ENCODE data around the gene CPN1. TPM values are rescaled to one million over a fixed set of nuclear protein-coding genes. Genes with fewer than 3 reads are reported as not detected.

The CPN1 gene
- total RNA-seq, 2 donors from 2014 or later = not detected

DNA sequence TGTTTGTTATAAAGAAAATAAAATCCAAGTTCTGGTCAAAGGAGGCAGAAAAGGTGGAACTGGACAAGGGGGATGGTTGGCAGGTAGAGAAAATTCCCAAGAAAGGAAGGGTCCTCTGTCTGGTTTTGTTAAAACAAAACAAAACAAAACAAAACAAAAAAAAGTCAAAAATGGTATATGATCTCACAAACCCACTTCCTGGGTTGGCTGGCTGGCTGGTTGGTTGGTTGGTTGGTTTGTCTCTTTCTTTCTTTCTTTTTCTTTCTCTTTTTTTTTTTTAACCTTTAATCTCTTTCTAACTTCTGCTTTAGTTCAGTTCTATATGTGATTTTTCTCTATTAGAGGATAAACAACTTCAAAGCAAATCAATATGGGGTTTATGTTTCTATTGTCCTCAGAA is 41.1 kb upstream of the CPN1 start:
- no peak overlapping the region for H3K27ac ChIP-seq
- H3K9ac ChIP-seq (ENCODE audit: low read depth in 2 of 2, low read length in 2 of 2) = no peak overlapping the region
- H3K27me3 ChIP-seq = no peaks in the 10 kb centered on the region
- H3K4me1 ChIP-seq = no peaks in the 10 kb centered on the region
- H3K9me3 ChIP-seq = no peaks in the 10 kb centered on the region
- DNase-seq = no peak
- intact Hi-C loops (cut with DNase I) = no loop called here
- H3K36me3 ChIP-seq = no peaks in the 10 kb centered on the region
- TF ChIP-seq CTCF (IDR thresholded peaks at IDR 0.05) = no peak
- no peak overlapping the region for H3K4me3 ChIP-seq

GRCh38 chr10:100120550-100120949 is 38.9 kb upstream of the CPN1 start:
- intact Hi-C loops (cut with DNase I) = no loop called here
- H3K36me3 ChIP-seq = no peaks in the 10 kb centered on the region
- no peaks in the 10 kb centered on the region for H3K27me3 ChIP-seq
- no peak overlapping the region for H3K4me3 ChIP-seq
- TF ChIP-seq CTCF (IDR thresholded peaks at IDR 0.05) = no peak
- no peak overlapping the region for H3K9ac ChIP-seq (ENCODE audit: low read depth in 2 of 2, low read length in 2 of 2)
- H3K9me3 ChIP-seq = no peaks in the 10 kb centered on the region
- H3K27ac ChIP-seq = no peak overlapping the region
- no peak for DNase-seq
- H3K4me1 ChIP-seq = no peaks in the 10 kb centered on the region

DNA sequence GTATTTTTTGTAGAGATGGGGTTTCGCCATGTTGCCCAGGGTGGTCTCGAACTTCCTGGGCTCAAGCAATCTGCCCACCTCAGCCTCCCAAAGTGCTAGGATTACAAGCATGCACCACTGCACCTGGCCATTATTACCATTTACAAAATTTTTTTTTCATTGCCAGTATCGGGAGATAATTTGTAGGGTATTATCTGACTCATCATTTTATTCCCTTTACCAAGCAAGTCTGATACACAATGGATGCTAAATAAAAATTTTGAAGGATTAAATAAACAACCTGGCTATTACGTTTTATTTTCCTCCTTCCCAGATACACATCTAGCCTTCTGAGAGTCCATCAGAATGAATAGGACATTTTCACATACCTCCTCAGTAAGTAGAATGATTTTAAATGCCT is 38.1 kb upstream of the CPN1 start:
- no peak for TF ChIP-seq CTCF (IDR thresholded peaks at IDR 0.05)
- no peaks in the 10 kb centered on the region for H3K9me3 ChIP-seq
- H3K9ac ChIP-seq (ENCODE audit: low read depth in 2 of 2, low read length in 2 of 2) = no peak overlapping the region
- H3K27ac ChIP-seq = no peak overlapping the region
- no peaks in the 10 kb centered on the region for H3K27me3 ChIP-seq
- H3K4me1 ChIP-seq = no peaks in the 10 kb centered on the region
- DNase-seq = no peak
- no peak overlapping the region for H3K4me3 ChIP-seq
- intact Hi-C loops (cut with DNase I) = no loop called here
- H3K36me3 ChIP-seq = no peaks in the 10 kb centered on the region

- Histone ChIP-seq H3K36me3 (no peaks in the 10 kb centered on the region), H3K4me3 (no peak overlapping the region), H3K27me3 (no peaks in the 10 kb centered on the region), H3K4me1 (no peaks in the 10 kb centered on the region), H3K9me3 (no peaks in the 10 kb centered on the region), H3K27ac (no peak overlapping the region), H3K9ac (ENCODE audit: low read depth in 2 of 2, low read length in 2 of 2) (no peak overlapping the region)
- intact Hi-C loops (cut with DNase I) = no loop called here
- TF ChIP-seq CTCF (IDR thresholded peaks at IDR 0.05) = no peak
- DNase-seq = no peak
Observed at GRCh38 chr10:100114976-100115770, 33.5 kb upstream of the CPN1 start.

DNA sequence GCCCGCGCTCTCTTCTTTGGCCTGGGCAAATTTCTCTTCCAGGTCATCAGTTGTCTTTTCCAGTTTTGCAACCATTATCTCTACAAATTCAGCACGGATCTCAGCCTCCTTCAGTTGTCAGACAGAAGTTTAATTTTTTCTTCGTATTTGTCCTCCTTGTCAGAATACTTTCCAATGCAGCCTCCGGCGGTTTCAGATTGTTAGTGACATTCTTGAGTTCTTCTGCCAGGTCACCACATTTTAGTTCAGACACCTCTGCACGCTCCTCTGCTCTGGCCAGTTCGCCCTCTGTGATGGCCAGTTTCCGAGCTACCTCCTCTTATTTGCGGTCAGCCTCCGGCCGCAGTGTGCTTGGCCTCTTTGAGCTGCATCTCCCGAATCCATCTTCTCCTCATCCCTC is 32.8 kb upstream of the CPN1 start:
- no peaks in the 10 kb centered on the region for H3K27me3 ChIP-seq
- H3K36me3 ChIP-seq = no peaks in the 10 kb centered on the region
- intact Hi-C loops (cut with DNase I) = no loop called here
- TF ChIP-seq CTCF (IDR thresholded peaks at IDR 0.05) = no peak
- H3K4me1 ChIP-seq = no peaks in the 10 kb centered on the region
- no peaks in the 10 kb centered on the region for H3K9me3 ChIP-seq
- H3K27ac ChIP-seq = no peak overlapping the region
- DNase-seq = no peak
- H3K9ac ChIP-seq (ENCODE audit: low read depth in 2 of 2, low read length in 2 of 2) = no peak overlapping the region
- H3K4me3 ChIP-seq = no peak overlapping the region

Data from colonic mucosa (tissue), 4 donors.